GM10266 (cell line): ENCODE measurements around the gene ACVR1.

Source experiments
- DNase-seq: peaks from one replicate; pipeline ENCODE4 v3.0.0; 2012; ENCODE audit errors: extremely low spot score
- CTCF ChIP-seq: IDR thresholded peaks from 2 replicates; pipeline ENCODE4 v1.5.1; 2012; ENCODE audit warnings: mild to moderate bottlenecking, low read depth; ENCODE audit not compliant: control insufficient read depth, insufficient read depth; ENCODE audit errors: missing control alignments

ACVR1 gene

GRCh38 chr2:157808421-157808820, 67.7 kb downstream of the ACVR1 start:
- TF ChIP-seq CTCF: no peak
- no peak for DNase-seq

GRCh38 chr2:157806426-157807077, 69.6 kb downstream of the ACVR1 start:
- no peak for TF ChIP-seq CTCF
- no peak for DNase-seq

- TF ChIP-seq CTCF: no peak
- no peak for DNase-seq
Observed at GRCh38 chr2:157805519-157805918, 70.6 kb downstream of the ACVR1 start.

- no peak for DNase-seq
- no peak for TF ChIP-seq CTCF
Observed at GRCh38 chr2:157804355-157804754, 71.8 kb downstream of the ACVR1 start.

GRCh38 chr2:157803952-157804351, 72.2 kb downstream of the ACVR1 start:
- DNase-seq: no peak
- TF ChIP-seq CTCF: no peak

- no peak for DNase-seq
- no peak for TF ChIP-seq CTCF
Observed at GRCh38 chr2:157803476-157803875, 72.7 kb downstream of the ACVR1 start.

GRCh38 chr2:157800838-157801495, 75.2 kb downstream of the ACVR1 start:
- TF ChIP-seq CTCF: no peak

More at GRCh38 chr2:157800838-157801495, 75.2 kb downstream of the ACVR1 start:
- DNase-seq: no peak
